ENCODE data around the gene LMTK3. TPM values are rescaled to one million over a fixed set of nuclear protein-coding genes. Genes with fewer than 3 reads are reported as not detected.
"Not testable (repeated sequence)": the region's sequence is repeated elsewhere in the genome, so short reads cannot be mapped to it uniquely, and the experiment has no call there.

Gene LMTK3
- total RNA-seq, 1 donor from 2014 or later = 2.9 TPM

GRCh38 chr19:48492925-48493717 is 18.5 kb downstream of the LMTK3 start:
- H3K27me3 ChIP-seq (ENCODE audit: control insufficient read depth, insufficient read depth, low read length) = peaks cover 12% of the 10 kb centered on the region
- peak overlapping the region; percentile 72 for H3K4me3 ChIP-seq (ENCODE audit: low read depth, low read length)
- H3K36me3 ChIP-seq (ENCODE audit: control insufficient read depth, insufficient read depth, low read length) = no peaks in the 10 kb centered on the region
- TF ChIP-seq CTCF (IDR thresholded peaks at IDR 0.05; ENCODE audit: insufficient read depth, low read length, poor library complexity, severe bottlenecking) = no peak
- peak; percentile 79 for DNase-seq (ENCODE audit: low read depth)

- Histone ChIP-seq H3K4me3 (ENCODE audit: low read depth, low read length) (no peak overlapping the region), H3K27me3 (ENCODE audit: control insufficient read depth, insufficient read depth, low read length) (no peaks in the 10 kb centered on the region), H3K36me3 (ENCODE audit: control insufficient read depth, insufficient read depth, low read length) (no peaks in the 10 kb centered on the region)
- no peak for TF ChIP-seq CTCF (IDR thresholded peaks at IDR 0.05; ENCODE audit: insufficient read depth, low read length, poor library complexity, severe bottlenecking)
- DNase-seq (ENCODE audit: low read depth) = no peak
These were observed 19.9 kb downstream of the LMTK3 start for GRCh38 chr19:48491793-48492123.

GRCh38 chr19:48490981-48491792 is 20.4 kb downstream of the LMTK3 start:
- no peak for TF ChIP-seq CTCF (IDR thresholded peaks at IDR 0.05; ENCODE audit: insufficient read depth, low read length, poor library complexity, severe bottlenecking)
- peak overlapping the region; percentile 3 for H3K4me3 ChIP-seq (ENCODE audit: low read depth, low read length)
- no peak for DNase-seq (ENCODE audit: low read depth)
- H3K27me3 ChIP-seq (ENCODE audit: control insufficient read depth, insufficient read depth, low read length) = no peaks in the 10 kb centered on the region
- no peaks in the 10 kb centered on the region for H3K36me3 ChIP-seq (ENCODE audit: control insufficient read depth, insufficient read depth, low read length)

- TF ChIP-seq CTCF (IDR thresholded peaks at IDR 0.05; ENCODE audit: insufficient read depth, low read length, poor library complexity, severe bottlenecking) = peak; percentile 96
- Histone ChIP-seq H3K27me3 (ENCODE audit: control insufficient read depth, insufficient read depth, low read length) (no peaks in the 10 kb centered on the region), H3K4me3 (ENCODE audit: low read depth, low read length) (no peak overlapping the region), H3K36me3 (ENCODE audit: control insufficient read depth, insufficient read depth, low read length) (no peaks in the 10 kb centered on the region)
- no peak for DNase-seq (ENCODE audit: low read depth)
These were observed 21.9 kb downstream of the LMTK3 start for GRCh38 chr19:48489608-48490216.

- not testable (repeated sequence) for H3K4me3 ChIP-seq (ENCODE audit: low read depth, low read length); H3K27me3 ChIP-seq (ENCODE audit: control insufficient read depth, insufficient read depth, low read length); DNase-seq (ENCODE audit: low read depth); H3K36me3 ChIP-seq (ENCODE audit: control insufficient read depth, insufficient read depth, low read length)
These were observed 23.2 kb downstream of the LMTK3 start for GRCh38 chr19:48488478-48488877.

GRCh38 chr19:48487948-48488347 is 23.7 kb downstream of the LMTK3 start:
- no peak overlapping the region for H3K4me3 ChIP-seq (ENCODE audit: low read depth, low read length)
- no peaks in the 10 kb centered on the region for H3K36me3 ChIP-seq (ENCODE audit: control insufficient read depth, insufficient read depth, low read length)
- H3K27me3 ChIP-seq (ENCODE audit: control insufficient read depth, insufficient read depth, low read length) = no peaks in the 10 kb centered on the region
- no peak for TF ChIP-seq CTCF (IDR thresholded peaks at IDR 0.05; ENCODE audit: insufficient read depth, low read length, poor library complexity, severe bottlenecking)
- DNase-seq (ENCODE audit: low read depth) = no peak
